ENCODE results near the gene HLA-DRB5.

HLA-DRB5 gene

DNA sequence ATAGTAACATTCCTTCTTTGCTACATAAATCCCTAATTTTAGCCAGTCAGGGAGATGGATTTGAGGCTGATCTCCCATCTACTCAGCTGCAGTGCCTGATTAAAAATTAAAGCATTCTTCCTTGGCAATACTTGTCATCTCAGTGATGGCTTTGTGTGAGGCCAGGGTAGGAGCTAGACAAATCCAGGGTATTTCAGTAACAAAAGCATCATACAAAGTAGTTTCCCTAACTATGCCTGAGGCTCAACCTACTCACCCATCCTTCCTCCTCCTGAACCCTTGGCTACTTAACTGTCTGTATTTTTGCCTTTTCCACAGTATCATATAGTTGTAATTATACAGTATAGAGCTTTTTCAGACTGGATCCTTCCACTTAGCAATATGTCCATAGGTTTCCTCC lies 37.7 kb downstream of the HLA-DRB5 start:
- H3K36me3 ChIP-seq (ENCODE audit: low read length): no peaks in the 10 kb centered on the region
- H3K4me3 ChIP-seq (ENCODE audit: insufficient read depth, low read length, poor library complexity, severe bottlenecking): no peak overlapping the region
- no peak overlapping the region for H2AFZ ChIP-seq (ENCODE audit: low read depth, low read length, severe bottlenecking)
- H3K27me3 ChIP-seq (ENCODE audit: low read length): no peaks in the 10 kb centered on the region
- H3K9me3 ChIP-seq (ENCODE audit: insufficient read depth, low read length): no peaks in the 10 kb centered on the region
- no peaks in the 10 kb centered on the region for H3F3A ChIP-seq (ENCODE audit: insufficient read depth)
- H3K4me2 ChIP-seq (ENCODE audit: low read depth, low read length, poor library complexity, severe bottlenecking): no peak overlapping the region
- H3K27ac ChIP-seq (ENCODE audit: low read depth, low read length): no peak overlapping the region
- H3K9ac ChIP-seq (ENCODE audit: low read length): no peak overlapping the region
- H3K9me2 ChIP-seq (replicated peaks; ENCODE audit: insufficient read depth, low read length): no peaks in the 10 kb centered on the region
- H4K20me1 ChIP-seq (ENCODE audit: low read depth, low read length): no peaks in the 10 kb centered on the region
- TF ChIP-seq, protein P1, sequence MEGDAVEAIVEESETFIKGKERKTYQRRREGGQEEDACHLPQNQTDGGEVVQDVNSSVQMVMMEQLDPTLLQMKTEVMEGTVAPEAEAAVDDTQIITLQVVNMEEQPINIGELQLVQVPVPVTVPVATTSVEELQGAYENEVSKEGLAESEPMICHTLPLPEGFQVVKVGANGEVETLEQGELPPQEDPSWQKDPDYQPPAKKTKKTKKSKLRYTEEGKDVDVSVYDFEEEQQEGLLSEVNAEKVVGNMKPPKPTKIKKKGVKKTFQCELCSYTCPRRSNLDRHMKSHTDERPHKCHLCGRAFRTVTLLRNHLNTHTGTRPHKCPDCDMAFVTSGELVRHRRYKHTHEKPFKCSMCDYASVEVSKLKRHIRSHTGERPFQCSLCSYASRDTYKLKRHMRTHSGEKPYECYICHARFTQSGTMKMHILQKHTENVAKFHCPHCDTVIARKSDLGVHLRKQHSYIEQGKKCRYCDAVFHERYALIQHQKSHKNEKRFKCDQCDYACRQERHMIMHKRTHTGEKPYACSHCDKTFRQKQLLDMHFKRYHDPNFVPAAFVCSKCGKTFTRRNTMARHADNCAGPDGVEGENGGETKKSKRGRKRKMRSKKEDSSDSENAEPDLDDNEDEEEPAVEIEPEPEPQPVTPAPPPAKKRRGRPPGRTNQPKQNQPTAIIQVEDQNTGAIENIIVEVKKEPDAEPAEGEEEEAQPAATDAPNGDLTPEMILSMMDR (IDR thresholded peaks at IDR 0.05; ENCODE audit: insufficient read depth, low read length, poor library complexity, severe bottlenecking): no peak
- no peak for TF ChIP-seq EZH2phosphoT487 (conservative IDR thresholded peaks at IDR 0.05; ENCODE audit: low read length)
- no peaks in the 10 kb centered on the region for H3K79me2 ChIP-seq (ENCODE audit: insufficient read depth, low read length)

- Histone ChIP-seq H4K20me1 (ENCODE audit: low read depth, low read length) (no peaks in the 10 kb centered on the region), H3K79me2 (ENCODE audit: insufficient read depth, low read length) (no peaks in the 10 kb centered on the region), H3K9me2 (replicated peaks; ENCODE audit: insufficient read depth, low read length) (no peaks in the 10 kb centered on the region), H3K36me3 (ENCODE audit: low read length) (no peaks in the 10 kb centered on the region), H3K9me3 (ENCODE audit: insufficient read depth, low read length) (no peaks in the 10 kb centered on the region), H3K4me3 (ENCODE audit: insufficient read depth, low read length, poor library complexity, severe bottlenecking) (no peak overlapping the region), H3F3A (ENCODE audit: insufficient read depth) (no peaks in the 10 kb centered on the region), H3K9ac (ENCODE audit: low read length) (no peak overlapping the region), H3K27ac (ENCODE audit: low read depth, low read length) (no peak overlapping the region), H2AFZ (ENCODE audit: low read depth, low read length, severe bottlenecking) (no peak overlapping the region), H3K4me2 (ENCODE audit: low read depth, low read length, poor library complexity, severe bottlenecking) (no peak overlapping the region), H3K27me3 (ENCODE audit: low read length) (no peaks in the 10 kb centered on the region)
- TF ChIP-seq, protein P1 (IDR thresholded peaks at IDR 0.05; ENCODE audit: insufficient read depth, low read length, poor library complexity, severe bottlenecking): no peak
- TF ChIP-seq EZH2phosphoT487 (conservative IDR thresholded peaks at IDR 0.05; ENCODE audit: low read length): no peak
These were observed 38.4 kb downstream of the HLA-DRB5 start for GRCh38 chr6:32491700-32492099.

GRCh38 chr6:32488083-32488482 lies 42.0 kb downstream of the HLA-DRB5 start:
- Histone ChIP-seq H3K4me3 (ENCODE audit: insufficient read depth, low read length, poor library complexity, severe bottlenecking) (no peak overlapping the region), H3K36me3 (ENCODE audit: low read length) (no peaks in the 10 kb centered on the region)

More at GRCh38 chr6:32488083-32488482, 42.0 kb downstream of the HLA-DRB5 start:
- no peak overlapping the region for H3K9ac ChIP-seq (ENCODE audit: low read length)
- no peaks in the 10 kb centered on the region for H3F3A ChIP-seq (ENCODE audit: insufficient read depth)
- H3K9me3 ChIP-seq (ENCODE audit: insufficient read depth, low read length): no peaks in the 10 kb centered on the region
- no peaks in the 10 kb centered on the region for H4K20me1 ChIP-seq (ENCODE audit: low read depth, low read length)
- no peak overlapping the region for H2AFZ ChIP-seq (ENCODE audit: low read depth, low read length, severe bottlenecking)
- no peaks in the 10 kb centered on the region for H3K79me2 ChIP-seq (ENCODE audit: insufficient read depth, low read length)
- no peaks in the 10 kb centered on the region for H3K9me2 ChIP-seq (replicated peaks; ENCODE audit: insufficient read depth, low read length)
- H3K27ac ChIP-seq (ENCODE audit: low read depth, low read length): no peak overlapping the region
- TF ChIP-seq, protein P1 (IDR thresholded peaks at IDR 0.05; ENCODE audit: insufficient read depth, low read length, poor library complexity, severe bottlenecking): no peak
- no peak for TF ChIP-seq EZH2phosphoT487 (conservative IDR thresholded peaks at IDR 0.05; ENCODE audit: low read length)
- H3K27me3 ChIP-seq (ENCODE audit: low read length): no peaks in the 10 kb centered on the region
- no peak overlapping the region for H3K4me2 ChIP-seq (ENCODE audit: low read depth, low read length, poor library complexity, severe bottlenecking)
